CD4-positive, alpha-beta T cell (primary cell): ENCODE data around the gene NVL. TPM values are rescaled to one million over a fixed set of nuclear protein-coding genes. Genes with fewer than 3 reads are reported as not detected.

Source experiments
- ATAC-seq: fragments of 200-7000 bp; cut with Tn5 transposase; one replicate; pipeline ENCODE4 v1.10.0; 2022; ENCODE audit warnings: mild to moderate bottlenecking; ENCODE audit not compliant: poor library complexity
- CTCF ChIA-PET: fragments of 350-600 bp; sonication (Branson Sonifier 250); formaldehyde crosslinking; loops from one replicate; lab custom pipeline; 2021; ENCODE audit warnings: antibody characterized with exemption, inconsistent platforms; lab: Charles Lee
- POLR2A ChIA-PET: fragments of 350-600 bp; sonication (Branson Sonifier 250); formaldehyde crosslinking; loops from one replicate; lab custom pipeline; 2021; ENCODE audit warnings: antibody characterized with exemption, inconsistent platforms; lab: Charles Lee
- DNase-seq, 14 experiments: peaks; one replicate each; pipeline ENCODE4 v3.0.0-alpha.2; 2013 to 2020; ENCODE audit warnings: mixed read lengths in 2 of 14
- H3K27ac ChIP-seq, 2 donors: one replicate each; pipeline versions ENCODE4 v1.5.1 to v1.7.0; 2013; ENCODE audit warnings: low read length in 2 of 2, low read depth in 1 of 2, mild to moderate bottlenecking in 1 of 2
- H3K27me3 ChIP-seq, 2 experiments: 1 replicate in 1 of 2; 2 replicates in 1 of 2; pipeline versions ENCODE4 v1.6.1 to v1.7.0; 2013; ENCODE audit warnings: low read length in 2 of 2, control low read depth in 1 of 2, mild to moderate bottlenecking in 1 of 2, moderate library complexity in 1 of 2; ENCODE audit not compliant: insufficient read depth in 2 of 2, control insufficient read depth in 1 of 2
- H3K36me3 ChIP-seq: one replicate; pipeline ENCODE4 v1.6.1; 2013; ENCODE audit warnings: low read length, control low read depth; ENCODE audit not compliant: insufficient read depth
- H3K4me1 ChIP-seq: one replicate; pipeline ENCODE4 v1.6.1; 2013; ENCODE audit warnings: low read length, control low read depth; ENCODE audit not compliant: insufficient read depth
- H3K4me3 ChIP-seq: one replicate; pipeline ENCODE4 v1.5.1; 2013; ENCODE audit warnings: mild to moderate bottlenecking, low read length, moderate library complexity
- H3K9me3 ChIP-seq, 2 experiments: 1 replicate in 1 of 2; 2 replicates in 1 of 2; pipeline versions ENCODE4 v1.6.1 to v1.7.0; 2013; ENCODE audit warnings: low read length in 2 of 2, mild to moderate bottlenecking in 2 of 2, control low read depth in 1 of 2, moderate library complexity in 1 of 2; ENCODE audit not compliant: control insufficient read depth in 1 of 2, insufficient read depth in 1 of 2
- H3K27ac Mint-ChIP-seq: one replicate; pipeline ENCODE4 v1.8.0; 2020; ENCODE audit warnings: mixed read lengths
- H3K27me3 Mint-ChIP-seq: one replicate; pipeline ENCODE4 v1.8.0; 2021; ENCODE audit warnings: mixed read lengths
- H3K36me3 Mint-ChIP-seq: one replicate; pipeline ENCODE4 v1.8.0; 2021; ENCODE audit warnings: low read depth, mixed read lengths
- H3K4me1 Mint-ChIP-seq: one replicate; pipeline ENCODE4 v1.8.0; 2021; ENCODE audit warnings: low read depth, mixed read lengths
- H3K4me3 Mint-ChIP-seq: one replicate; pipeline ENCODE4 v1.8.0; 2020; ENCODE audit warnings: mild to moderate bottlenecking, mixed read lengths
- H3K9me3 Mint-ChIP-seq: one replicate; pipeline ENCODE4 v1.8.0; 2020; ENCODE audit warnings: mixed read lengths
- CTCF ChIP-seq: fragments of 200-600 bp; IDR thresholded peaks from one replicate; pipeline ENCODE4 v1.8.0; 2022; ENCODE audit warnings: antibody characterized with exemption, mild to moderate bottlenecking
- intact Hi-C, 2 experiments: fragments of 100-400 bp; cut with DNase I in 1 of 2; cut with micrococcal nuclease in 1 of 2; formaldehyde crosslinking; loops; one replicate each; pipeline versions ENCODE4 v1.15.1 to v1.9.0; 2023 to 2025; cut with DNase I, micrococcal nuclease
- total RNA-seq, 174 experiments: library from RNA in 2 of 174; stranded (reverse) in 2 of 174; gene quantifications; one replicate each; pipeline ENCODE4 v1.2.3 and lab custom pipeline; 2021 to 2026

The NVL gene
- total RNA-seq, 2 experiments from 2014 or later = 14.9 to 18.5 TPM

- POLR2A ChIA-PET = interaction anchor here (1.1 to 1.4 kb wide), 3 partner anchors 9 to 18 kb away, joined by 4 to 5 read pairs (median 5); partner anchors contain the start of gene CNIH4
- Mint-ChIP-seq H3K4me3 (peak overlapping the region; percentile 58), H3K4me1 (peaks cover 81% of the 10 kb centered on the region), H3K27me3 (no peaks in the 10 kb centered on the region), H3K27ac (peak overlapping the region; percentile 73), H3K36me3 (peaks cover 77% of the 10 kb centered on the region), H3K9me3 (no peaks in the 10 kb centered on the region)
- peaks cover 65% of the 10 kb centered on the region for H3K36me3 ChIP-seq
- DNase-seq (no peak), ATAC-seq (no peak)
- intact Hi-C loops = no loop called here
- H3K4me1 ChIP-seq = peaks cover 48% of the 10 kb centered on the region
- CTCF ChIA-PET = interaction anchor here (2.5 kb wide), 1 partner anchor 12 kb away, joined by 7 read pairs; no protein-coding TSS in a partner anchor
- no peaks in the 10 kb centered on the region for H3K9me3 ChIP-seq
- no peak for TF ChIP-seq CTCF
- no peak overlapping the region for H3K4me3 ChIP-seq
- H3K27me3 ChIP-seq = no peaks in the 10 kb centered on the region
- H3K27ac ChIP-seq = peak overlapping the region in 1 of 2 donors; percentile 19
These were observed 45.1 kb upstream of the NVL start for GRCh38 chr1:224375059-224375458.

- peaks cover 39% of the 10 kb centered on the region for H3K4me1 ChIP-seq
- no peaks in the 10 kb centered on the region for H3K9me3 Mint-ChIP-seq
- no peaks in the 10 kb centered on the region for H3K9me3 ChIP-seq
- no peak for DNase-seq
- H3K36me3 Mint-ChIP-seq = peaks cover 91% of the 10 kb centered on the region
- peak overlapping the region; percentile 69 for H3K27ac Mint-ChIP-seq
- H3K27ac ChIP-seq = no peak overlapping the region
- no peak for TF ChIP-seq CTCF
- H3K27me3 Mint-ChIP-seq = no peaks in the 10 kb centered on the region
- no peak for ATAC-seq
- H3K4me3 Mint-ChIP-seq = no peak overlapping the region
- ChIA-PET CTCF (no interaction called here), POLR2A (no interaction called here)
- H3K4me3 ChIP-seq = no peak overlapping the region
- no peaks in the 10 kb centered on the region for H3K27me3 ChIP-seq
- intact Hi-C loops = no loop called here
- peaks cover 76% of the 10 kb centered on the region for H3K4me1 Mint-ChIP-seq
- peaks cover 82% of the 10 kb centered on the region for H3K36me3 ChIP-seq
These were observed 43.1 kb upstream of the NVL start for GRCh38 chr1:224373008-224373590.

GRCh38 chr1:224368409-224368808 lies 38.4 kb upstream of the NVL start:
- Histone ChIP-seq H3K27me3 (no peaks in the 10 kb centered on the region), H3K4me3 (no peak overlapping the region), H3K36me3 (peaks cover 68% of the 10 kb centered on the region), H3K9me3 (no peaks in the 10 kb centered on the region), H3K27ac (no peak overlapping the region), H3K4me1 (peaks cover 8% of the 10 kb centered on the region)
- ATAC-seq (no peak), DNase-seq (no peak)
- H3K4me1 Mint-ChIP-seq = peaks cover 62% of the 10 kb centered on the region
- peaks cover 87% of the 10 kb centered on the region for H3K36me3 Mint-ChIP-seq
- no peak overlapping the region for H3K27ac Mint-ChIP-seq
- POLR2A ChIA-PET = interaction anchor here (2.2 kb wide), 1 partner anchor 10 kb away, joined by 6 read pairs; no protein-coding TSS in a partner anchor
- no peaks in the 10 kb centered on the region for H3K9me3 Mint-ChIP-seq
- intact Hi-C loops = no loop called here
- TF ChIP-seq CTCF = no peak
- no peaks in the 10 kb centered on the region for H3K27me3 Mint-ChIP-seq
- no peak overlapping the region for H3K4me3 Mint-ChIP-seq
- CTCF ChIA-PET = no interaction called here
